Measurements from ENCODE around the gene RANBP9. TPM values are rescaled to one million over a fixed set of nuclear protein-coding genes. Genes with fewer than 3 reads are reported as not detected.
A peak's percentile ranks its signal among the peaks of the same experiment; 100 is the strongest.

RANBP9 gene
- total and polyA plus RNA-seq, 9 of the 15 experiments (the other 6 are each of a cell fraction or from before 2014, with no cell fraction given): 27.5 to 130 (median 61.5) TPM

GRCh38 chr6:13676551-13677156 is 35.0 kb downstream of the RANBP9 start (continued):
- TF ChIP-seq ZNF324 (CRISPR knock-in tag; IDR thresholded peaks at IDR 0.05) (peak; percentile 91), CHAMP1 (IDR thresholded peaks at IDR 0.05) (peak; percentile 70; the same call in 1 of the 2 replicates)

GRCh38 chr6:13674533-13675190 is 37.0 kb downstream of the RANBP9 start:
- H4K20me1 ChIP-seq (replicated peaks; ENCODE audit: control insufficient read depth, insufficient read depth, low read length): no peaks in the 10 kb centered on the region
- H3K9me1 ChIP-seq (ENCODE audit: control insufficient read depth, insufficient read depth, low read length): no peaks in the 10 kb centered on the region
- peak; percentile 70 for ATAC-seq
- 2% methylated on average over 2 of the region's 2 CpGs for WGBS (ENCODE audit: insufficient coverage, low coverage, missing lambda C conversion rate)
- peak overlapping the region; percentile 89 for H3K27ac ChIP-seq (ENCODE audit: extremely low read depth, low read depth, low read length)
- in situ Hi-C loops (cut with MboI) (no loop called here), intact Hi-C loops (cut with micrococcal nuclease) (loop anchor here (5.0 kb wide), 1 partner anchor 57 kb away; the partner anchor contains the start of gene NOL7)
- ChIA-PET POLR2A (interaction anchor here (0.6 to 2.6 kb wide), 9 partner anchors 9 to 1662 kb away, joined by 3 to 10 read pairs (median 3); partner anchors contain the start of gene RANBP9), CTCF (ENCODE audit: low intra/inter-chr PET ratio) (no interaction called here)
- H3K9ac ChIP-seq (ENCODE audit: insufficient read depth in 1 of 2, low read depth in 2 of 2, low read length in 2 of 2): peak overlapping the region; percentile 70 to 81; a peak in 3 of 4 replicates
- peak; percentile 74 for FAIRE-seq
- H3K4me2 ChIP-seq (ENCODE audit: insufficient read depth, low read length): peak overlapping the region; percentile 75
- H2AFZ ChIP-seq (ENCODE audit: low read depth, low read length): 0 out of 2 replicates have a peak overlapping the region, but pooled peaks have one; percentile 9
- no TSS peak for BruUV-seq (replicated peaks)
- DNase-seq (ENCODE audit: extremely low read depth in 1 of 4, low spot score in 3 of 4): peak in 2 of 4 experiments; percentile 47 to 83
- peaks cover 11% of the 10 kb centered on the region; the same call in 1 of the 2 replicates for H3K9me3 ChIP-seq (replicated peaks; ENCODE audit: control insufficient read depth, insufficient read depth, low read depth, low read length)
- H3K27me3 ChIP-seq (ENCODE audit: control insufficient read depth in 2 of 2, insufficient read depth in 2 of 2, low read length in 2 of 2): no peaks in the 10 kb centered on the region
- peaks cover 100% of the 10 kb centered on the region for H3K79me2 ChIP-seq (ENCODE audit: control insufficient read depth, insufficient read depth, low read length)
- peaks cover 9 to 27% of the 10 kb centered on the region in 2 experiments; a peak in 4 of 5 replicates for H3K4me1 ChIP-seq (replicated peaks in 1 of 2; ENCODE audit: control insufficient read depth in 2 of 2, insufficient read depth in 2 of 2, low read length in 2 of 2)
- H3K4me3 ChIP-seq: peak overlapping the region; percentile 4; the same call in 1 of the 2 replicates
- peaks cover 21% of the 10 kb centered on the region; the same call in 2 of the 3 replicates for H3K36me3 ChIP-seq (ENCODE audit: control insufficient read depth, insufficient read depth, low read length)
- TF ChIP-seq MECOM (CRISPR knock-in tag; IDR thresholded peaks at IDR 0.05) (no peak), PHF20 (IDR thresholded peaks at IDR 0.05; ENCODE audit: partially characterized antibody) (no peak), PKNOX1 (IDR thresholded peaks at IDR 0.05) (peak; percentile 70), SRSF3 (IDR thresholded peaks at IDR 0.05; ENCODE audit: insufficient read depth, low read length) (no peak), HEY1 (CRISPR knock-in tag; IDR thresholded peaks at IDR 0.05; ENCODE audit: borderline replicate concordance) (no peak), MIER1 (IDR thresholded peaks at IDR 0.05; ENCODE audit: low read depth) (no peak)

Data from K562 (cell line).